Fibroblast of villous mesenchyme (primary cell): Measurements from ENCODE around the gene PSTK. TPM values are rescaled to one million over a fixed set of nuclear protein-coding genes. Genes with fewer than 3 reads are reported as not detected.

Source experiments
- DNase-seq: peaks from one replicate; pipeline ENCODE4 v3.0.0-alpha.2; 2010; ENCODE audit warnings: low read depth
- H3K4me3 ChIP-seq: 2 replicates; pipeline ENCODE4 v1.5.1; 2011; ENCODE audit warnings: low read depth, mild to moderate bottlenecking, low read length
- CTCF ChIP-seq: IDR thresholded peaks from 2 replicates; pipeline ENCODE4 v1.5.1; 2012; ENCODE audit warnings: low read depth, mild to moderate bottlenecking, low read length; ENCODE audit not compliant: insufficient read depth
- total RNA-seq: library from RNA; depleted of rRNA; stranded (reverse); fragments of >200 nt; gene quantifications from 2 replicates; pipeline ENCODE4 v1.2.3, GENCODE V29; 2012

The PSTK gene
- total RNA-seq, 1 donor, result 5.6 TPM

- no peak for TF ChIP-seq CTCF
- H3K4me3 ChIP-seq, result peak within 1 kb of the TSS; percentile 97
- DNase-seq, result peak; percentile 99
These were observed 28.3 kb downstream of the PSTK start, which contains the start of the genes ACADSB and IKZF5 for GRCh38 chr10:123008355-123009104. Gene ACADSB, plus strand, starts transcription at chr10:123009006. Its CDS starts 24 bp downstream, at chr10:123009030. Gene IKZF5, minus strand, starts transcription at chr10:123008795. Its CDS starts 10,170 bp downstream, at chr10:122998625.

DNA sequence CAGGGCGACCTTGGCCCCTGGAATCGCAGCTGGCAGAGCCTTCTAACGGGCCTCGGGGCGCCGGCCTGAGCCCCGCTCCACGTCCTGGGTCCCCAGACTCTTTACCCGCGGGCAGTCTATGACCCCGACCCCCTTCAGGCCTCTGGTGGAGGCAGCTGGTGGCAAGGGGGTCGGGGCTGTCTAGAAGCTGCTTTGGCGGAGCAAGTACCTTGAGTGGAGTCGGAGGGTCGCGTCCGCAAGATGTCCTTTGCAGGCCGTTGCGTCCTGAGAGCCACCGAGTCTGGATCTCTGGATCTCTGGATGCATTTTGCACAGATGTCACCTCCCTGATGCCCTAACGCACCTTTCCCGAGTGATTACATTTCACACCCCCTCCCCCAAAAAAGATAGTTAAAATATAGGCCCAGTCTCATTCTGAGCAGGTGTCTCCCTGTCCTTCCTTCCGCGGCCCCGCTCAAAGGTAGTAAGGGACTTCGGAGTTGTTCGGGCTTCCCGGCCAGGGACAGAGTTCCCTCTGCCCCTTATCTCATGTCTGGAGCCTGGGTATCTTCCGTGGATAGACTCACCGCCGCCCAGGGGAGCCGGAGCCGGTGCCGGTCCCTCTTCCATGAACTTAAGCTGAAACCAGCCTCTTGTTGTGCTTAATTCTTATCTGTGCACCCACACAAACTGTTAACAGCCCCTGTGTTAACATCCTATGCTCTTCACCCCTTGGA, 29.1 kb downstream of the PSTK start:
- TF ChIP-seq CTCF, result no peak
- H3K4me3 ChIP-seq, result peak overlapping the region; percentile 97
- no peak for DNase-seq

- DNase-seq, result no peak
These were observed 31.8 kb downstream of the PSTK start for GRCh38 chr10:123011987-123012386.

GRCh38 chr10:123013456-123014419, 33.5 kb downstream of the PSTK start:
- H3K4me3 ChIP-seq, result no peak overlapping the region
- DNase-seq, result no peak
- TF ChIP-seq CTCF, result no peak

More at GRCh38 chr10:123011987-123012386, 31.8 kb downstream of the PSTK start:
- TF ChIP-seq CTCF, result no peak
- no peak overlapping the region for H3K4me3 ChIP-seq

DNA sequence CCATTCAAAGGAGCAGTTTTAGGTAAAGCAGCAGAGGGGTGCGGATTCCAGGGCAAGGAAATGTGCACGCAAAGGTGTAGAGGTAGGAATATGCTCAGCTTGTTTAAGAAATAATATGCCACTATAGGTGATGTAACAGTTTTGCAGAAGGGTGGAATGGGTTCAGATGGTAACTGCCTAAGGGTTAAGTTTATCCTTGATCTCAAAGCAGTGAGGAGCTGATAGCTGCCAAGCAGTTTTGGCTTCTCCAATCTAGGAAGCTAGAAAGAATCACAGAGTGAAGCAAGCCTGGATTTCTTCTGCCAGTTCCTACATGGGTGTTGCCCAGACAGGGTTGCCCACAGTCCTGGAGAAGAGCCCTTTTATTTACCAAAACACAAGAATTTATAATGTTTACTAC, 34.6 kb downstream of the PSTK start:
- no peak for DNase-seq
- no peak for TF ChIP-seq CTCF
- no peak overlapping the region for H3K4me3 ChIP-seq

- no peak for DNase-seq
- no peak overlapping the region for H3K4me3 ChIP-seq
- TF ChIP-seq CTCF, result no peak
These were observed 36.0 kb downstream of the PSTK start for GRCh38 chr10:123016228-123016627.
